Measurements from ENCODE around the gene ADAMTS4. TPM values are rescaled to one million over a fixed set of nuclear protein-coding genes. Genes with fewer than 3 reads are reported as not detected.
A peak's percentile ranks its signal among the peaks of the same experiment; 100 is the strongest.
"Not testable (repeated sequence)": the region's sequence is repeated elsewhere in the genome, so short reads cannot be mapped to it uniquely, and the experiment has no call there.

Gene ADAMTS4, protein sequence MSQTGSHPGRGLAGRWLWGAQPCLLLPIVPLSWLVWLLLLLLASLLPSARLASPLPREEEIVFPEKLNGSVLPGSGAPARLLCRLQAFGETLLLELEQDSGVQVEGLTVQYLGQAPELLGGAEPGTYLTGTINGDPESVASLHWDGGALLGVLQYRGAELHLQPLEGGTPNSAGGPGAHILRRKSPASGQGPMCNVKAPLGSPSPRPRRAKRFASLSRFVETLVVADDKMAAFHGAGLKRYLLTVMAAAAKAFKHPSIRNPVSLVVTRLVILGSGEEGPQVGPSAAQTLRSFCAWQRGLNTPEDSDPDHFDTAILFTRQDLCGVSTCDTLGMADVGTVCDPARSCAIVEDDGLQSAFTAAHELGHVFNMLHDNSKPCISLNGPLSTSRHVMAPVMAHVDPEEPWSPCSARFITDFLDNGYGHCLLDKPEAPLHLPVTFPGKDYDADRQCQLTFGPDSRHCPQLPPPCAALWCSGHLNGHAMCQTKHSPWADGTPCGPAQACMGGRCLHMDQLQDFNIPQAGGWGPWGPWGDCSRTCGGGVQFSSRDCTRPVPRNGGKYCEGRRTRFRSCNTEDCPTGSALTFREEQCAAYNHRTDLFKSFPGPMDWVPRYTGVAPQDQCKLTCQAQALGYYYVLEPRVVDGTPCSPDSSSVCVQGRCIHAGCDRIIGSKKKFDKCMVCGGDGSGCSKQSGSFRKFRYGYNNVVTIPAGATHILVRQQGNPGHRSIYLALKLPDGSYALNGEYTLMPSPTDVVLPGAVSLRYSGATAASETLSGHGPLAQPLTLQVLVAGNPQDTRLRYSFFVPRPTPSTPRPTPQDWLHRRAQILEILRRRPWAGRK
- total RNA-seq (2014; rRNA removed; shearing (Covaris generic)) = 0.39 and 0.67 TPM in 2 replicates

DNA sequence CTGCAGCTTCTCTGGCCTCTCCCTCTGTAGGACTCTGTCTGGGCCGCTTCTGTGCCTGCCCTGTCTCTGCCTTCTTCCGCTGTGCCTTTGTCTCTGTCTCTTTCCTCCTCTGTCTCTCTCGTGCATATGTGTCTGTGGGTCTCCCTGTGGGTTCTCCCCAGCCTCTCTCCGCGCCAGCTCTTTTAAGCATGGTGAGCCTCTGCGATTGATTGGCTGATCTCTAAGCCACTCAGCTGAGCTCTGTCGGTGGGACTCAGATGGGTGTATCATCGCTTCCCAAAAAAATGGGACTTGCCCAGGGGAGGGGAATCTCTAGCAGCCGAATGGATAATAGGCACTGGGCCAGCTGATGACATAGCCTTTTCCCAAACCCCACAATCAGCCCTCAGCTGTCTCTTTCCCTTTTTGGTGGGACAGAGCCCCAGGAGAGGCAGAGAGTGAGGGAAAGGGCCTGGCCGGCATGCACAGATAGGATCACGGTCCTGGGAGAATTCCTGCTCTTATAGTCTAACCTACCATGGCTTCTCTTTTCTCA is at the start of gene ADAMTS4:
Gene ADAMTS4 (minus strand): TSS at position 158 of the 535 bp plus-strand sequence. CDS start 427 bp downstream, outside the sequence.
- DNase-seq (ENCODE audit: low read depth) = peak; percentile 67

DNA sequence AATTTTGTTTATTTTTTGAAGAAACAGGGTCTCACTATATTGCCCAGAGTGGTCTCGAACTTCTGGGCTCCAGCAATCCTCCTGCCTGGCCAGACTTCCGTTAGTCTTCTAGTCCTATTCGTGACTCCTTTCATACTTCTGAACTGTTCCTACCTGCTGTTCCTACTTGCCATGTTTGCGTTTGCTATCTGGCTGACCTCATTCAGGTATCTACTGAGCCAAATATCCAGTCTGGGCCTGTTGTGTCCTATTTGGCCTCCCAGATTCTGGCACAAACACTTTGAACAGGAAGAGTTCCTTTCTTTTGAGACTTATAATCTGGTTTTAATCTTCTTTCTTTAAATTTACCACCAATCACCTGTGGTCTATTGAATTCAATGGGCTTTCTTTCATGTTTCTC is 46.0 kb upstream of the ADAMTS4 start:
- no peak for DNase-seq (ENCODE audit: low read depth)

DNA sequence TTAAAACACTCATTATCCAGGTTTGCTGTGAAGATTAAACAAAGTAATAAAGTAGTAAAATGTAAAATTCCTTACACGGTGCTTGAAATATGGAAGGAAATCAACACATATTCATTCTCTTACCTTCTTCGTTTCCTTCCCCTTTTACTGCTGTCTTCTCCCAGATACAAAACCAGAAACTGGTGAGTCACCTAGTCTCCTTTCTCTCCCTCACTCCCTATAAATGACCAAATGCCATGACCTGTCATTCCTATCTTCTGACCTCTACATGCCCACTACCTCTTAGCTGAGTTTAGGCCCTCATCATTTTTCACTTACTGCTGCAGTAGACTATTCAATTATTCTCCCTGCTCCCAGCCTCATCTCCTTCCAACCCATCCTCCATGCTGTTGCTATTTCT is 43.5 kb upstream of the ADAMTS4 start:
- peak; percentile 55 for DNase-seq (ENCODE audit: low read depth)

DNA sequence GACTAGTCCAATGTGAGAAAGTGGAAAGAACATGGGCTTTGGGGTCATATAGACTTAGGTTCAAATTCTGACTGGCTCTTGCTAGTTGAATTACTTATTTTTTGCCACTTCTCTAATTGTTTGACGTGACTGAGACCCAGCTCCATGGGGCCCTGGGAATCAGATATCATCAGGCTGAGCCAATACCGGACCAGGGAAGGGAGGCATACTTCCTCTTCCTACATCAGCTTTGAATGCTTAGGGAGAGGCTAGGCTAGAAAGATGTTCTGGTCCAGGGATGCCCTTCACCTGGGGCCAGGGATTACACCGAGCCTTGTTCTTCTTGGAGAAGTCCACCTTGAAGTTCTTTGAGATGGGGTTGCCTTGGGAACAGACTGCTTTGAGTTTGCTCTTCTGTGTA is 42.8 kb upstream of the ADAMTS4 start:
- no peak for DNase-seq (ENCODE audit: low read depth)

DNA sequence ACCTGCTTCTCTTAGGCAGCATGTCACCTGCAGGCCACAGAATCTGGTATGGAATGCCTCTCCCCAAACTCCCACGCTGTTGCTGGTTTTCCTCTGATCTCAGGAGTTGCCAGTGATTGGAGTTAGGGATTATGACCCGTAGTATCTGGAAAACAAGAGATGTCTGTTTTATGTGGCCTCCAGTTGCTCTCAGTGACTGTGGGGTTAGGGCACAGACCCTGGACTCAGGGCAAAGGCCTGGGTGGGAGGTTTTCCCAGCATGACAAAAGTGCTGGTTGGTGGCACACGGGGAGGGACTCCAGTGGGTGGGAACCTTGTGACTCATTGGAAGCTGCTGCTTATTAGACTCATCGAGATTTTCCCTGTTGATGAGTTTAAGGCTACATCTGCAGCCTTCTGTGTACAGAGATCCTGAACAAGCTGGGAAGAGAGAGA is 39.2 kb upstream of the ADAMTS4 start, which contains the start of gene NR1I3:
Gene NR1I3 (minus strand): TSS at position 165 of the 435 bp plus-strand sequence. CDS start 1,638 bp downstream, outside the sequence.
- no peak for DNase-seq (ENCODE audit: low read depth)

DNA sequence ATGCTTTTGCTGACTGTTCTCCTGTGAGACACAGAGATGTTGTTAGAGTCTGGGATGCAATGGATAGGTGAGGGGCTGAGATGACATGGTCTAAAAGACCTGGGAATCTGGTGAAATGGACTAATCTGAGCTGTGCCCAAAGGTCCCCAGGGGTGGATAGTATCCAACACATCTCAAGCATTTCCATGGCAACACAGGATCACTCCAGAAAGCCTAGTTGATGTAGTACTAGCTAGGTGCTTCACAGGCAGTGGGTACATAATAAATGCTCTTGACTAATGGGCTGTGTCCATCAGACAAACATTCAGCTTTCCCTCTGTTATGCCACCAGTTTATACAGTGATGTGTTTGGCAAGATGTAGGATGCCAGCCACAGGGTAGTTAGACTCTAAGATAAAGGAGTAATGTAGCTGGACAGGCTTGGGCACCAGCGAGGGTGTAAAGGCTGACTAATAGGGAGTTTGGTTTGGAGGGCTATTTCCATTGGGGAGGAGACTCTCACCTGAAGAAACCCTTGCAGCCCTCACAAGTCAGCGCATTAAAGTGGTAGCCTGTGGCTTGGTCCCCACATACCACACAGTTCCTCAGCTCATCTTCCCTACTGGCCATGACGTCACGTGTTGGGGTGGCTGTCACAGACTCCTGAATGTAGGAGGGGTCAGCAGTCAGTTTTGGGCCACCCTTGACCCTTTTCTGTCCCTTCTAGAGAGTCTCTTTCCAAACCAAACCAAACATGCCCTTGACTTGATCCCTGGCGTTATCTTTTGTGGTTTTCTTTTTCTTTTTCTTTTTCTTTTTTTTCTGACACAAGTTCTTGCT is 37.3 kb upstream of the ADAMTS4 start:
- no peak for DNase-seq (ENCODE audit: low read depth)

DNA sequence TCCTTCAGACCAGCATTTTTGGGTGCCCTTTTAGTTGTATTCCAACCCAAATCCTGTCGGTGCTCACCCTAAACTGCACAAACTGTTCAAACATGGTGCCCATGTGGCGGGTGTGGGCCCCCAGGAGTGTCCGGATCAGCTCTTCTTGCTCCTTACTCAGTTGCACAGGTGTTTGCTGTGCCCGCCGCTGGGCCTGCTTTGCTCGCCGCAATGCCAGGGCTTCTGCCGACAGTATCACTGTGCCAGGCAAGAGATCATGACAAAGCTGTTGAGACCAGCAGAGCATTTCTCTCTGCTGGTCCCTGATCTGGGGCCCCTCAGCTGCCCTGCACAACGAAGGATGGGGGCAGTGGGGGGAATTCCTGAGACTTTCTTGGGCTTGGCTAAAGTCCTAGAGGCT is 34.2 kb upstream of the ADAMTS4 start:
- DNase-seq (ENCODE audit: low read depth) = no peak

DNA sequence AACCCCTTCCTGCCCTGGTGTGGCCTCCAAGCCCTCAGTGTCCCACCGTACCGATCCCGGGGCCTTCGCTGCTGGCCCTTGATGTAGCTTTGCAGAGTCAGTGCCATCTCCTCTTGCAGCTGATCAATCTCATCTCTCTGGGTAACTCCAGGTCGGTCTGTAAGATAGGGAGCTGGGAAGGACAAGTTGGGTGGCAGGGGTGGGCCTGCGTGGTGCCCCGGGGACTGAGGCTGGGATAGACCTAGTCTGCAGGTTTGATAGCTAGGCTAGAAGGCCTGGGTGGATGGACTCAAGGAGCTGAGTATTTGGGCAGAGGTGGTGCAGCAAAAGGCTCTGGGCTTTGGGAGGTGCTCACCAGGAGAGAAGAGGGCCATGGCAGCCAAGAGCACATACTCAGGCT is 31.9 kb upstream of the ADAMTS4 start:
- DNase-seq (ENCODE audit: low read depth) = no peak

DNA sequence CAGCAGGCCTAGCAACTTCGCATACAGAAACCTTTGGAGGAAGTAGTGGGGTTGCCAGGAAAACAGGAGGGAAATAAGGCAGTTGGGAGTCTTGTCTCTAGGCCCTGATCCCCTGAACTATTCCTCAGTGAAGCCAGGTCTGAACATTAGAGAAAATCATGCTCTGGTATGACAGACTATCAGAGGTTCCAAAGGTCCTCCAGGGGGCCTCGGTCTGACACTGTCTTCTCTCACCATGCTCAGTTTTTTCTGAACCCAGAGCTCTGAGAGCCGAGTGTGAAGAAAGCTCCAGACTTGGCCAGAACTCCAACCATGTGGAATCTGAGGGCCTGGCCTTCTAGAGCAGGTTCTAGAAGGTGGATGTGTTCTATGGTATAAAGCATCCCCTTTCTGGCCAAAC is 31.0 kb upstream of the ADAMTS4 start:
- no peak for DNase-seq (ENCODE audit: low read depth)

DNA sequence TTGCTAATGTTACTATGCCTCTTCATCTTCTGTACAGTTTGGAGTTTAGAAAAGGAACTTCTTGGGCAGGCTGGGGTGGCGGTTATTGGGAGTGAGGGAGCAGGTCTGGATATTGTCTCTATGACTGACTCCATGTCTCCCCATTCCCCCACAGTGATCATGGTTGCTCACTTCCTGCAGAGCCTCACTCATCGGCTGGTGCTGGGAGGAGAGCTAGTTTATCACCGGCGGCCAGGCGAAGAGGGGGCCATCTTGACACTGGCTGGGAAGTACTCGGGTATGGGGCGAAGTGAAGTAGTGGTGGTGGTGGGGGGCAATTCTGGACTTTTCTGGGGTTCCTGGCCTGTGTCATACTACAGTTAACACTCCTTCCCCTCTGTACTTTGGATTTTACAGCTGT is 29.2 kb upstream of the ADAMTS4 start:
- no peak for DNase-seq (ENCODE audit: low read depth)

DNA sequence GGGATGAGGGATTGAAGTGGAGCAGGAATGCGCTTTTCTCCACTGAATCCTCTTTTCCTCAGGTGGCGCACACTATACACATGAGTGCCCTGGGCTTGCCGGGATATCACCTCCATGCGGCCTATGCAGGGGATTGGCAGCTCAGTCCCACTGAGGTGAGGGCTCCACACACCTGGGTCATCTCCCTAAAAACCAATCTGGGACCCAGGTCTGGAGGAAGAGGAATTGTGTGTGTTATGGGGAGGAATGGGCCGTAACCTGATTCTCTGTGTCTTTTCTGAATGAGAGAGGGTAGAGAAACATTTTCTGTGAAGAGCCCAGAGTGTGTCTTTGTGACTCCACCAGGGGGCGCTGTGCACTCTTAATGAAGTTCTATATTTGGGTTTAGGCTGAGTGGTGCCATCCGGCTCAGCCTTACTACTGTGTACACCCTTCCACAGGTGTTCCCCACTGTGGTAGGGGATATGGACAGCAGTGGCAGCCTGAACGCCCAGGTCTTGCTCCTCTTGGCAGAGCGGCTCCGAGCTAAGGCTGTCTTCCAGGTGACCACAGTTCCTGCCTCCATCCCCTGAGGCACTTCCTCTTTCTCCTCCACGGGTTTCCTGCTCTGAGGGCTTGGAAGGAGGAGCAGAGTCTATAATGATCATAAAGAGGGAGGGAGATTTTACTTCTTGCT is 28.5 kb upstream of the ADAMTS4 start:
- peak; percentile 75 for DNase-seq (ENCODE audit: low read depth)

DNA sequence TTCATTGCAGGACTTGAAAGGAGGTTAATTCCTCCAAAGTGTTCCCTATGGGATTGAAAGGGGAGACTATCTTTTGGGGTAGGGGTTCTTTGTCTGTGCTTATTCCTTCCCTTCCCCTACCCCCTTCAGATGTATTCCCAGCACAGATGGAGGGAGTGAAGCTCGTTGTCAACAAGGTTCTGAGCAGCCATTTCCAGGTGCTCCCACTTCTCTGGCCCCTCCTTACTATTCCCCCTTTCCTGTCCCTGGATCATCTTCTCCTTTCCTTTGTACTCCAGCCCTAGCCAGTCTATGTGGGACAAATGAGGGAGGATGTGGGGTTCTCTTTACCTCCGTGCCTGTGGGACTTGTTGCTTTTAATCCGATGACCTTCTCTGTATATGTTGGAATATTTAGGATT is 27.9 kb upstream of the ADAMTS4 start:
- DNase-seq (ENCODE audit: low read depth) = no peak

DNA sequence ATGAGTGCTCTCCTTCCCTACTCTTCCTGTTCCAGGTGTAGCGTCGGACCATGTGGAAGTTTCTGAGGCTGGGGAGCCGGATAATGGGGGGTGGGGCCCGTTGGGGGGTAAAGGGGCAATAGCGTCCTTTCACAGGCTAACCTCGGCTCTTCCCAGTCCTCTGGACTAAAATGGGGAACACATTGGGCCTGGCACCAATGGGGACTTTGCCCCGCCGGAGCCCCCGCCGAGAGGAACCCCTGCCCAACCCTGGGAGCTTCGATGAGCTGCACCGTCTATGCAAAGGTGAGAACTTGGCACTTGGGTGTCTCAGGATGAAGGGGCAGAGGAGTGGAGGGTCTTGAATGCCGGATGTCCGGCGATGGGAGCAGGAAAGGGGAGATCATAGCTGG is 27.5 kb upstream of the ADAMTS4 start:
- no peak for DNase-seq (ENCODE audit: low read depth)

DNA sequence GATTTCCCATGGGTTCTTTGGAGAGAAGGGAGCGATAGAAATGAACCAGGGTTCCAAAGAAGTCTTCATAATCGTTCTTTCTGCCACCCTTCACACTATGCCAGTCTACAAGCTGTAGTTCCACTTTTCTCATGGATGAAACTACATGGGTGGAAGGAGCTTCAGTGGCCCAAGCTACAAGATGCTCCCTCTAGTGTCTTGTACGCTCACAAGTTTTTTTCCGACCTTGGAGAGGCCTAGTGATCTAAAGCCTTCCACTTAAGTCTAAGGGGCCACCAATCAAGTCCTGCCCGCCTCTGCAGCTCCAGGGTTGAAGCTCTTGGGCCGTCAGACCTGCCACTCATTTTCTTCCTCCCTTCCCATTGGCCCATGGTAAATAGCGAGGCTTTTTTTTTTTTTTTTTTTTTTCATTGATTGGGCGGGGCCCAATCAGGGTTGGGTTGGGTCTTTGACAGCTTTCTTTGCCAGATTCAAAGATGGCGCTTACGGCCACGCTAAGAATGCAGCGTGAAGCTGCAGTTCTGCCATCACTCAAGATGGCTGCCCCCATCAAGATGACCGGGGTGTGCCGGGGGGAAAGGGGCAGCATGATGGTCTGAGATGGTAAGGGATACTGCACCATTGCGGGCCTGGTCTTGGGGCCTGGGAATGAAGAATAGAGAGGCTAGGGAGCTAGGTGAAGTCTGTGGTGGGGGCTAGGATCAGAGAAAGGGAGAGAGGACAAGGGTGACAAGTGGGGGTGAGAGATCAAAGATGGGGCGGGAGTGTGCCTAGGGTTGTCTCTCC is 26.9 kb upstream of the ADAMTS4 start, which contains the start of gene TOMM40L:
Gene TOMM40L (plus strand): TSS at position 527 of the 786 bp plus-strand sequence. CDS start 430 bp downstream, outside the sequence.
- DNase-seq (ENCODE audit: low read depth) = peak; percentile 99

DNA sequence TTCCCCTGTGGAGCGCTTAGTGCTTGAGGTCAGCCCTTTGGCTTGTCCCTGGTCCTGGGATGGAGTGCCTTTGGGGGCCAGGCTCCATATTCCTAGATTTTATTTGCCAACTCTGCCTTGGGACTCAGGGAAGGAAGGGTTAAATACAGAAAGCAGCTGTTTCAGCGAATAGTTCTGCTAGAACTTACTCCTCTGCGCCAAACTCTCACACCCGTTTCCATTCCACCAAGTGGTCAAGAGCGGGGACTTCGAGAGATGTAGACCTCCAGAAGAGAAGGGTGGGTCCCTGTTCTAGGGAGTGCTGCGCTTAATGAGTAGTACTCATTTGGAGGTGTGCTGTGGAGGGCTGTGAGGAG is 26.3 kb upstream of the ADAMTS4 start:
- DNase-seq (ENCODE audit: low read depth) = no peak

DNA sequence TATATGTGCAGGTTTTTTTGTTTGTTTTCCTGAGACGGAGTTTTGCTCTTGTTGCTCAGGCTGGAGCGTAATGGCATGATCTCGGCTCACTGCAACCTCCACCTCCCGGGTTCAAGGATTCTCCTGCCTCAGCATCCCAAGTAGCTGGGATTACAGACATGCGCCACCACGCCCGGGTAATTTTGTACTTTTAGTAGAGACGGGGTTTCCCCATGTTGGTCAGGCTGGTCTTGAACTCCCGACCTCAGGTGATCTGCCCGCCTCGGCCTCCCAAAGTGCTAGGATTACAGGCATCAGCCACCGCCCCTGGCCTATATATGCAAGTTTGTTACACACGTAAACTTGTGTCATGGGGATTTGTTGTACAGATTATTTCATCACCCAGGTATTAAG is 25.8 kb upstream of the ADAMTS4 start:
- DNase-seq (ENCODE audit: low read depth) = not testable (repeated sequence)

DNA sequence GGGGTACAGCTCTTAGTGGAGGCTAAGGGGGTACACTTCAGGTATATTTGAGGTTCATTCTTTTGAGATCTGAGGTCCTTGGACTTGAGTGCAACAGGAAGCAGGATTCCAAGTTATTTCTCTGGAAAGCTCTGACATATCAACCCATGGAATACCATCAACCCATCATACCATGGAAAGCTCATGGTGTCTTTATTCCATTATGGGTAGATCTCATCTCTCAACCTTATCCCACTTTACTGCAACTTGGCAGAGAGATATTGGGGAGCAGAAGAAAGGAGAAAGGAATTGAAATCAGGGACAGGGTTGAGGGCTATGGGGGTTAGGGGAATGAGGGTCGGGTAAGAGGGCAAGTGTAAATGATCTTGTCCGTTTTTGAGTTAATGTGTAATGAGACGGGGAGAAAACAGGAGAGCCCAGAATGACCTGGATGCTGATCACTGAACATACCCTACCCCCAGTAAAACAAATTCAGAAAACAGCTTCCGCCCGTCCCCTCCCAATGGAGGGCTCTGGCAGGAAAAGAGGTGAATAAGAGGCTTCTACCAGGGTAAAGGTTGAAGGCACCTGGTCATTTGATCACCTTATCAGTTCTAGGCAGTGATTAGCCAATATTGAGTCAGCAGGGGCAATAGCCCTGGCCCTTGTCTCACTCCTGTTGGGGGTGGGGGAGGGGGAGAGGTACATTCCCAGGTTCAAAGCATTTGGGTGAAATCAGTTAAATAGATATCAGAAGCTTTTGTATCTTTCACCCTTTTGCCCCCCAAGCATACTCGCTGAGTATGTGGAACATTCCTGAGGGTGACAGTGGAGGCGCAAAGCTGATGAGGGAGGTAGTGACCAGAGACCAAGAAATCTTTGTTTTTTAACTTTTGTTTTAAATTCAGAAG is 25.2 kb upstream of the ADAMTS4 start:
- no peak for DNase-seq (ENCODE audit: low read depth)

DNA sequence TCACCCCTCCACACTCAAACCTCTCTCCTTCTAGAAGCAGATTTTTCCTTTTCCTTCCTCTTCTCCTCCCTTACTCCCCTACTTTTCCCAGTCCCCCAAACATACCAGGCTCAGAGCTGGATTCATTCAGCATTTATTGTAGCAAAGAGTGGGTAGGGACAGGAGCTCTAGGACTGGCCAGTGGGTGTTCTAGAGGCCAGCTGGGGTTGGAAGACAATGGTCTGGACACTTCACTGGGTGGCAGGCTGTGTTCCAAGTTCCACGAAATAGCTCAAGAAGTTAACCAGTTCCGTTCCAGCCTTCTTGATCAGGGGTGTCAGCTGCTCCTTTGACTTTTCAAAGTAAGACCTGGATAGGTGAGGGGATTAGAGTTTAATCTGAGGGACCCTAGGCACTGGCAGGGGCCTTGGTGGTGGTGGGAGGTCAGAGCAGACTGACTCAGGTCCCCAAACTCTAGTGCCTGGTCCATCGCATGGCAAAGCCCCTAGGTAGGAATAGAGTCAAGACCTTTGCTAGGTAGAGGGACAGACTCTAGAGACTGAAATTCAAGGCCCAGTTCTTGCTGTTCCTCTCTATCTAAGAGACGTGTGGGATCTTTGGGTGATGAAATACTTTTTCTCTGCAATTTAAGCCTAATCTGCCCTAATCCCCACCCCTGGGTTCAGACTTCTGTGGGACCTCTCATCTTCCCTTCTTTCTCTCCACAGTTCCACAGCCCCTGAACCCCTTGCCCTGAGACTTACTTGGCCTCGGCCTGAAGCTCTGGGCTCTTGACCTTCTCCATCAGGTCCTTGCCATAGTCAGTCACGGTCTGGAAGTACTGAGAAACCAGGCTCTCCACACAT is 23.5 kb upstream of the ADAMTS4 start:
- no peak for DNase-seq (ENCODE audit: low read depth)

Measured in M059J (cell line).